ENCODE data around the gene SMPD4. TPM values are rescaled to one million over a fixed set of nuclear protein-coding genes. Genes with fewer than 3 reads are reported as not detected.

The SMPD4 gene
- total and polyA plus RNA-seq, 2 of the 8 experiments (the other 6 are each of a cell fraction or from before 2014, with no cell fraction given): 102 to 106 TPM

- H4K5ac ChIP-seq (ENCODE audit: insufficient read length, low read depth, low read length): no peak overlapping the region
- no peak overlapping the region for H2BK120ac ChIP-seq (replicated peaks; ENCODE audit: low read depth, low read length)
- no peaks in the 10 kb centered on the region for H3K79me1 ChIP-seq (ENCODE audit: low read depth, low read length)
- H4K20me1 ChIP-seq (replicated peaks in 1 of 2; ENCODE audit: control insufficient read depth in 1 of 2, insufficient read depth in 2 of 2, low read length in 2 of 2): no peaks in the 10 kb centered on the region
- H3K4me2 ChIP-seq (ENCODE audit: insufficient read depth in 1 of 2, low read depth in 2 of 2, low read length in 2 of 2): no peak overlapping the region
- POLR2A ChIA-PET (ENCODE audit: partially characterized antibody): interaction anchor here (0.6 to 1.1 kb wide), 2 partner anchors 1301 to 1303 kb away, joined by 3 to 6 read pairs; no protein-coding TSS in a partner anchor
- no peak overlapping the region for H2BK12ac ChIP-seq (ENCODE audit: low read depth, low read length)
- H3K4me3 ChIP-seq (ENCODE audit: extremely low read depth in 1 of 4, insufficient read depth in 2 of 4, low read depth in 3 of 4, low read length in 4 of 4): no peak overlapping the region
- FAIRE-seq (no peak), DNase-seq (ENCODE audit: low read depth in 1 of 2, low spot score in 2 of 2) (no peak)
- H4K91ac ChIP-seq (replicated peaks; ENCODE audit: insufficient read length, low read length): no peak overlapping the region
- no peaks in the 10 kb centered on the region for H3K27me3 ChIP-seq (replicated peaks in 1 of 4; ENCODE audit: control insufficient read depth in 3 of 4, extremely low read depth in 1 of 4, insufficient read depth in 3 of 4, low read length in 3 of 4)
- CTCF ChIA-PET (ENCODE audit: partially characterized antibody): interaction anchor here (2.6 kb wide), 1 partner anchor 146 kb away, joined by 9 read pairs; no protein-coding TSS in a partner anchor
- H3K14ac ChIP-seq (ENCODE audit: insufficient read length): no peak overlapping the region
- H2BK15ac ChIP-seq (ENCODE audit: low read length): no peak overlapping the region
- peaks cover 2% of the 10 kb centered on the region; the same call in 1 of the 2 replicates for H3K23me2 ChIP-seq (ENCODE audit: low read depth, low read length)
- H3K9me3 ChIP-seq (ENCODE audit: insufficient read depth in 2 of 2, low read depth in 1 of 2, low read length in 1 of 2): no peaks in the 10 kb centered on the region
- H4K8ac ChIP-seq (ENCODE audit: extremely low read depth, insufficient read depth, low read length): no peak overlapping the region
- no peak overlapping the region for H3K27ac ChIP-seq (ENCODE audit: low read depth, low read length)
- H3K9ac ChIP-seq (replicated peaks in 1 of 4; ENCODE audit: extremely low read depth in 1 of 4, low read depth in 3 of 4, low read length in 3 of 4): no peak overlapping the region
- H2BK20ac ChIP-seq (ENCODE audit: low read length): no peak overlapping the region
- H3K4ac ChIP-seq (replicated peaks; ENCODE audit: insufficient read length, low read depth, low read length): no peak overlapping the region
- WGBS, 2 experiments (ENCODE audit: extremely low coverage in 1 of 2, insufficient coverage in 1 of 2, insufficient read length in 1 of 2, insufficient replicate concordance in 2 of 2, low coverage in 1 of 2, low lambda C conversion rate in 2 of 2, missing lambda C conversion rate in 1 of 2): 97% methylated on average over 5 of the region's 5 CpGs; no CpG with 5 or more reads in 1 of the 2 experiments
- peaks cover 0 to 7% (median 3%) of the 10 kb centered on the region in 4 experiments; a peak in 4 of 7 replicates for H3K4me1 ChIP-seq (replicated peaks in 1 of 4; ENCODE audit: control insufficient read depth in 3 of 4, insufficient read depth in 4 of 4, low read length in 3 of 4)
- H2AK5ac ChIP-seq (ENCODE audit: low read depth, low read length): no peak overlapping the region
- peaks cover 0 to 4% (median 0%) of the 10 kb centered on the region in 4 experiments; a peak in 1 of 8 replicates for H3K36me3 ChIP-seq (ENCODE audit: control insufficient read depth in 2 of 4, insufficient read depth in 4 of 4, low read length in 3 of 4)
- peaks cover 0 to 3% of the 10 kb centered on the region in 2 experiments; a peak in 1 of 4 replicates for H3K79me2 ChIP-seq (ENCODE audit: control insufficient read depth in 1 of 2, insufficient read depth in 2 of 2, low read length in 2 of 2)
- no peak overlapping the region for H2AFZ ChIP-seq (ENCODE audit: low read length)
- no peak overlapping the region for H2BK5ac ChIP-seq (ENCODE audit: low read depth, low read length)
- no peak overlapping the region for H3K23ac ChIP-seq (ENCODE audit: insufficient read length)
- H3K56ac ChIP-seq (replicated peaks; ENCODE audit: insufficient read length, low read depth, low read length): no peak overlapping the region
- H3K18ac ChIP-seq (ENCODE audit: extremely low read depth, low read length): no peak overlapping the region
- TF ChIP-seq USF2 (IDR thresholded peaks at IDR 0.05; ENCODE audit: low read length) (no peak), EGR1 (IDR thresholded peaks at IDR 0.05; ENCODE audit: borderline replicate concordance, low read depth, low read length) (no peak), RNF2 (IDR thresholded peaks at IDR 0.05; ENCODE audit: borderline replicate concordance, low read depth, low read length, missing control alignments, poor library complexity, severe bottlenecking) (no peak), HDAC6 (IDR thresholded peaks at IDR 0.05; ENCODE audit: low read depth, low read length) (no peak), CTBP2 (IDR thresholded peaks at IDR 0.05; ENCODE audit: borderline replicate concordance, insufficient read depth, insufficient read length, low read length) (no peak), BRCA1 (IDR thresholded peaks at IDR 0.05; ENCODE audit: low read depth, low read length) (no peak), ATF2 (IDR thresholded peaks at IDR 0.05; ENCODE audit: low read length) (no peak), RBBP5 (IDR thresholded peaks at IDR 0.05; ENCODE audit: borderline replicate concordance, low read depth, low read length) (no peak), HDAC2 (IDR thresholded peaks at IDR 0.05; ENCODE audit: borderline replicate concordance in 1 of 2, low read depth in 2 of 2, low read length in 2 of 2) (no peak)
Observed at GRCh38 chr2:130186391-130186790, 5.0 kb upstream of the SMPD4 start.
